ENCODE data around the gene RAD51B. TPM values are rescaled to one million over a fixed set of nuclear protein-coding genes. Genes with fewer than 3 reads are reported as not detected.

Gene RAD51B
- total and polyA plus RNA-seq, 7 donors = 2.4 to 24.4 (median 7.1) TPM

DNA sequence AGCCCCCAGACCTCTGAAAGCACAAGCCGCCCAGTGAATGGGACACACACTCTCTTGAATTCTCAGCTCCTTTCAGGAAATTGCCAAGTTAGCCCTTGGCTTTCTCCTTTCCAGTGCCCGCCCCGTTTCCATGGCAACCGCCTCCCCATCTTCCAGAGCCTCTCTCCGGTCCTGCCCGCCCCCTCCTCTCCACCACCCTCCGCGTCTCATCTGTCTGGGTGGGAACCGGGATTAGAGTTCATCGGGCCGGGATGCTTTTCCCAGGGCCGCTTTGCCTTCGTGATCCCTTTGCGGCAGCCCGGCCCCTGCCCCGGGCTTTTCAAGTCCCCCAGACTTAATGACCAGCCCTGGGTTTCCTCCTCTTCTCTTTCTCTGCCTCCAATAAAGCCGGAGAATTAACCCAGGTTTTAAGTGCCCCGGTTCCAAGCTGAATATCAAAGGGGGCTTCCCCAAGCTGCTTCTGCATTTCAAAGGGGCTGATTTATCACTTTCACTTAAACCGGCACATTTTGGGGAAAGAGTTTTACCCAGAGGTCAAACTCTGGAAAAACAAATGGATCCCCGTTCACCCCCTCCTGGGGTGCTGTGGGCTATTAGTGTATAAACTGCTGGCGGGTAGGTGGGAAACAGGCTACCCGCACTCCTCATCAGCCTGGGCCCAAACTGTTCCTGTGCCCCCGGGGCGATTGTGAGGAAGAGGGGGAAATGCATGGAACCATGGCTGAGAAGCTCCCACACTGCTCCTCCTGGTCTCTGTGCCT, 871.6 kb downstream of the RAD51B start:
- Histone ChIP-seq H3K4me3 (no peak overlapping the region), H3K27me3 (no peaks in the 10 kb centered on the region), H3K36me3 (no peaks in the 10 kb centered on the region), H3K4me1 (peaks cover 0 to 32% (median 19%) of the 10 kb centered on the region in 4 donors), H3K27ac (no peak overlapping the region), H3K9me3 (no peaks in the 10 kb centered on the region)
- 88 to 94% methylated on average over 24 of the region's 24 CpGs for WGBS, 2 donors
- intact Hi-C loops (cut with DNase I) = loop anchor here (5.0 kb wide), 1 partner anchor 66 kb away; no protein-coding TSS in a partner anchor
- TF ChIP-seq, protein P1, sequence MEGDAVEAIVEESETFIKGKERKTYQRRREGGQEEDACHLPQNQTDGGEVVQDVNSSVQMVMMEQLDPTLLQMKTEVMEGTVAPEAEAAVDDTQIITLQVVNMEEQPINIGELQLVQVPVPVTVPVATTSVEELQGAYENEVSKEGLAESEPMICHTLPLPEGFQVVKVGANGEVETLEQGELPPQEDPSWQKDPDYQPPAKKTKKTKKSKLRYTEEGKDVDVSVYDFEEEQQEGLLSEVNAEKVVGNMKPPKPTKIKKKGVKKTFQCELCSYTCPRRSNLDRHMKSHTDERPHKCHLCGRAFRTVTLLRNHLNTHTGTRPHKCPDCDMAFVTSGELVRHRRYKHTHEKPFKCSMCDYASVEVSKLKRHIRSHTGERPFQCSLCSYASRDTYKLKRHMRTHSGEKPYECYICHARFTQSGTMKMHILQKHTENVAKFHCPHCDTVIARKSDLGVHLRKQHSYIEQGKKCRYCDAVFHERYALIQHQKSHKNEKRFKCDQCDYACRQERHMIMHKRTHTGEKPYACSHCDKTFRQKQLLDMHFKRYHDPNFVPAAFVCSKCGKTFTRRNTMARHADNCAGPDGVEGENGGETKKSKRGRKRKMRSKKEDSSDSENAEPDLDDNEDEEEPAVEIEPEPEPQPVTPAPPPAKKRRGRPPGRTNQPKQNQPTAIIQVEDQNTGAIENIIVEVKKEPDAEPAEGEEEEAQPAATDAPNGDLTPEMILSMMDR (IDR thresholded peaks at IDR 0.05) = no peak
- TF ChIP-seq EP300 (IDR thresholded peaks at IDR 0.05) (no peak), POLR2A (IDR thresholded peaks at IDR 0.05) (no peak), POLR2AphosphoS5 (IDR thresholded peaks at IDR 0.05) (no peak)
- peak; percentile 64 for DNase-seq

DNA sequence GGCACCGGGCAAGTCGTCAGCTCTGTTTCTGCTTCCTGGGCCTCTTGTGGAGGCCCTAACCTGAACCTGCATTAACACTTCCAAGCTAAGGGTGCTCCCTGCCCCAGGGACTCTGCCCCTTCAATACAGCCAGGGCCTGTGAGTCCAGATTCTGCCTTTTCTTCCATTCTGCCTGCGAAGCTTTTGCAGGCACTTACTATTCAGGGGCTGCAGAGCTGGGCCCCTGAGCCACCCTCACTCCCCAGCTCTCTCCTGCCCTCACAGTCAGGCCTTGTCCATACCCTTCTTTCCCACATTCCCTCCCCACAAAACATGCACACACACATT, 872.2 kb downstream of the RAD51B start:
- Histone ChIP-seq H3K4me3 (no peak overlapping the region), H3K36me3 (no peaks in the 10 kb centered on the region), H3K27ac (no peak overlapping the region), H3K9me3 (no peaks in the 10 kb centered on the region), H3K27me3 (no peaks in the 10 kb centered on the region), H3K4me1 (peaks cover 0 to 32% (median 19%) of the 10 kb centered on the region in 4 donors)
- intact Hi-C loops (cut with DNase I) = loop anchor here (5.0 kb wide), 1 partner anchor 66 kb away; no protein-coding TSS in a partner anchor
- no peak for DNase-seq
- TF ChIP-seq, protein P1 (IDR thresholded peaks at IDR 0.05) = no peak
- TF ChIP-seq EP300 (IDR thresholded peaks at IDR 0.05) (no peak), POLR2A (IDR thresholded peaks at IDR 0.05) (no peak), POLR2AphosphoS5 (IDR thresholded peaks at IDR 0.05) (no peak)
- WGBS, 2 donors = 81 to 90% methylated on average over 3 of the region's 3 CpGs

DNA sequence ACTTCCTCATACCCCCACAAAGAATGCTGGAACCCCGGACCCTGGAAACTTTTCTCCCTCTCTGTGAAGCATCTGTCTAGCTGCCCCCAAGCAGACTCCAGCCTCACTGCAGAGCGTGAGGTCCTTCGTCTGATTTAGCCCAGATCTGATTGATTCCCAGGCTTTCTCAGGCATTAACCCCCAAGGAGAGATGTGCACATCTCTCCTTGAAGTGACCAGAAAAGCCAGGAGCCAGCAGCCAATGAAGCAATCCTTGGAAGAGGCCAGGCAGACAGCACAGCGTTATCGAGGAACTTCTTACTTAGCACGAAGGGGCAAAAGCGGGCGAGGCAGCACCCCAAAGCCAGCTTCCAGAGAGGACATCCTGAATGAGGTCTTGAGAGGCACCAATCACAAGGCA, 872.6 kb downstream of the RAD51B start:
- DNase-seq = peak; percentile 63
- Histone ChIP-seq H3K4me3 (no peak overlapping the region), H3K27ac (no peak overlapping the region), H3K9me3 (no peaks in the 10 kb centered on the region), H3K27me3 (no peaks in the 10 kb centered on the region), H3K4me1 (peaks cover 0 to 32% (median 19%) of the 10 kb centered on the region in 4 donors), H3K36me3 (no peaks in the 10 kb centered on the region)
- 90 to 92% methylated on average over 8 of the region's 8 CpGs for WGBS, 2 donors
- no peak for TF ChIP-seq POLR2AphosphoS5 (IDR thresholded peaks at IDR 0.05)
- TF ChIP-seq EP300 (IDR thresholded peaks at IDR 0.05) = no peak
- TF ChIP-seq, protein P1 (IDR thresholded peaks at IDR 0.05) = no peak
- no peak for TF ChIP-seq POLR2A (IDR thresholded peaks at IDR 0.05)
- intact Hi-C loops (cut with DNase I) = loop anchor here (5.0 kb wide), 1 partner anchor 65 kb away; no protein-coding TSS in a partner anchor

DNA sequence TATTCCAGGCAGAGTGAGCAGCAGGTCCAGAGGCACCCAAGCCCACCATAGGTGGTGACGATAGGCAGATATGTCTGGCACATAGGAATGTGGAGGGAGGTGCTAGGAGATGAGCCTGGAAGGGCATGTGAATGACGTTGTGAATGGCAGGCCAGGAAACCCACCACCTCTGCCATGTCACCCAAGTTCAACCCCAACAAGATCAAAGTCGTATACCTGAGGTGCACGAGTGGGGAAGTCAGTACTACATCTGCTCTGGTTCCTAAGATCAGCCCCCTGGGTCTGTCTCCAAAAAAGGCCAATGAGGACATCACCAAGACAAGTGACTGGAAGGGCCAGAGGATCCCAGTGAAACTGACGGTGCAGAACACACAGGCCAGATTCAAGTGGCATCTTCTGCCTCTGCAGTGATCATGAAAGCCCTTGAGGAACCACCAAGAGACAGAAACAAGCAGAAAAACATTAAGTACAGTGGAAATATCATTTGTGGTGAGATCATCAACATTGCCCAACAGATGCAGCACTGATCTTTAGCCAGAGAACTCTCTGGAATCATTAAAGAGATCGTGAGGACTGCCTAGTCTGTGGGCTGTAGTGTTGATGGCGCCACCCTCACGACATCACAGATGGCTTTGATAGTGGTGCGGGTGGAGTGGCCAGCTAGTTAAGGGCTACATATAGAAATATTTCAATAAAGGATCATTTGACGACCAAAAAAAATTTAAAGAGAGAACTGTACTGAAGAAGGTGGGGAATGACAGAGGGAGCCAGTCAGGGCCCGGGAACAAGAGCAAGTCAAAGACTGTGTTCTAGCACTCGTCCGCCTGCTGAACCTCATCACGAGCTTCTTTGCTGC, 873.6 kb downstream of the RAD51B start:
- 86 to 87% methylated on average over 14 of the region's 14 CpGs for WGBS, 2 donors
- peaks cover 0 to 26% (median 18%) of the 10 kb centered on the region in 4 donors for H3K4me1 ChIP-seq
- peak overlapping the region in 2 of 4 donors; percentile 1 to 29 for H3K27ac ChIP-seq
- no peaks in the 10 kb centered on the region for H3K36me3 ChIP-seq
- H3K27me3 ChIP-seq = no peaks in the 10 kb centered on the region
- no peak overlapping the region for H3K4me3 ChIP-seq
- DNase-seq = peak; percentile 64
- H3K9me3 ChIP-seq = no peaks in the 10 kb centered on the region
- intact Hi-C loops (cut with DNase I) = loop anchor here (5.0 kb wide), 1 partner anchor 64 kb away; no protein-coding TSS in a partner anchor
- TF ChIP-seq POLR2A (IDR thresholded peaks at IDR 0.05) (no peak), EP300 (IDR thresholded peaks at IDR 0.05) (no peak), POLR2AphosphoS5 (IDR thresholded peaks at IDR 0.05) (no peak)
- TF ChIP-seq, protein P1 (IDR thresholded peaks at IDR 0.05) = no peak
